Thyroid gland (tissue), 4 donors: ENCODE data around the gene COL7A1.

Source experiments
- CTCF ChIP-seq, 6 experiments: fragments of 200-600 bp in 3 of 6; fragments of 450-650 bp in 3 of 6; sonication (generic) in 3 of 6; IDR thresholded peaks; one replicate each; pipeline ENCODE4 v1.5.1; 2016 to 2019; ENCODE audit warnings: antibody characterized with exemption in 6 of 6, mild to moderate bottlenecking in 2 of 6, inconsistent platforms in 1 of 6, moderate library complexity in 1 of 6
- POLR2A ChIP-seq, 2 donors: fragments of 450-650 bp; IDR thresholded peaks; one replicate each; pipeline ENCODE4 v1.6.1; 2017; ENCODE audit warnings: antibody characterized with exemption in 2 of 2, mild to moderate bottlenecking in 2 of 2, moderate library complexity in 1 of 2

- TF ChIP-seq CTCF (IDR thresholded peaks at IDR 0.05) (no peak), POLR2A (IDR thresholded peaks at IDR 0.05) (no peak)
Measured at GRCh38 chr3:48535578-48535977, 59.6 kb downstream of the COL7A1 start.
